ENCODE results near the gene GLYATL1B. TPM values are rescaled to one million over a fixed set of nuclear protein-coding genes. Genes with fewer than 3 reads are reported as not detected.

Gene GLYATL1B
- total and polyA plus RNA-seq, 2 of the 8 experiments (the other 6 are each of a cell fraction or from before 2014, with no cell fraction given), result not detected

DNA sequence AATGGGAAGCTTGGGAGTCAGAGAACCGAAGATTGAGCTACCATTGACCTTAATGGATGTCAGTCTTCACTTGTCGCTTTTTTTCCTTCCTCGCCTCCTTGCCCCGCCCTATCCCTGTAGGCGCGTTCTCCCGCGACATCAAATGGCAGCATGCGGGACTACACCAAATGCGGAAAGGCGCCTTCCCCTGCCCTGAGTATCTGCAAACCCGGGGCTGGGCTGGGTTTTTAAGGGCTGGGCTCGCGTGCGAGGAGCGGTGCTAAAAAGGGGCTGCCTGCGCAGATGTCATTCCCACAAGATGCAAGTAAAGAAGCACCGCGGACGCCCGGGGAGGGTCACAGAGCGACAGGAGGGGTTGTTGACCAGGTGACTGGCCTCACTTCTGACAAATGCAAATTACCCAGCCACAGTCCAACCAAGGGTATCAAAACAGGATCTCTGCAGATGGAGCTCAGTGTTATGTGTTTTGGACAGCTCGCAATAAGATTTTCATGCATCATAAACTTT lies 16.2 kb downstream of the GLYATL1B start:
- Histone ChIP-seq H4K8ac (ENCODE audit: extremely low read depth, insufficient read depth, low read length) (no peak overlapping the region), H4K20me1 (replicated peaks in 1 of 2; ENCODE audit: control insufficient read depth in 1 of 2, insufficient read depth in 2 of 2, low read length in 2 of 2) (no peaks in the 10 kb centered on the region), H4K91ac (replicated peaks; ENCODE audit: insufficient read length, low read length) (no peak overlapping the region), H2AFZ (ENCODE audit: low read length) (peak overlapping the region; percentile 97), H2AK5ac (ENCODE audit: low read depth, low read length) (no peak overlapping the region), H3K23me2 (ENCODE audit: low read depth, low read length) (peaks cover 8% of the 10 kb centered on the region; the same call in 1 of the 2 replicates), H3K36me3 (ENCODE audit: control insufficient read depth in 2 of 4, insufficient read depth in 4 of 4, low read length in 3 of 4) (no peaks in the 10 kb centered on the region), H3K4ac (replicated peaks; ENCODE audit: insufficient read length, low read depth, low read length) (no peak overlapping the region), H3K27me3 (replicated peaks in 1 of 4; ENCODE audit: control insufficient read depth in 3 of 4, extremely low read depth in 1 of 4, insufficient read depth in 3 of 4, low read length in 3 of 4) (peaks cover 0 to 5% (median 2%) of the 10 kb centered on the region in 4 experiments; a peak in 2 of 7 replicates), H3K23ac (ENCODE audit: insufficient read length) (no peak overlapping the region), H3K79me1 (ENCODE audit: low read depth, low read length) (no peaks in the 10 kb centered on the region; the same call in 1 of the 2 replicates), H2BK20ac (ENCODE audit: low read length) (no peak overlapping the region), H3K56ac (replicated peaks; ENCODE audit: insufficient read length, low read depth, low read length) (no peak overlapping the region), H2BK120ac (replicated peaks; ENCODE audit: low read depth, low read length) (no peak overlapping the region), H3K4me2 (ENCODE audit: insufficient read depth in 1 of 2, low read depth in 2 of 2, low read length in 2 of 2) (peak overlapping the region; percentile 71 to 81), H3K9ac (replicated peaks in 1 of 4; ENCODE audit: extremely low read depth in 1 of 4, low read depth in 3 of 4, low read length in 3 of 4) (peak overlapping the region in 3 of 4 experiments; percentile 1 to 48 (median 45); a peak in 3 of 7 replicates), H3K9me3 (ENCODE audit: insufficient read depth in 2 of 2, low read depth in 1 of 2, low read length in 1 of 2) (no peaks in the 10 kb centered on the region), H2BK12ac (ENCODE audit: low read depth, low read length) (no peak overlapping the region), H4K5ac (ENCODE audit: insufficient read length, low read depth, low read length) (no peak overlapping the region), H3K4me3 (ENCODE audit: extremely low read depth in 1 of 4, insufficient read depth in 2 of 4, low read depth in 3 of 4, low read length in 4 of 4) (peak overlapping the region; percentile 42 to 57 (median 45); a peak in 7 of 8 replicates), H3K4me1 (replicated peaks in 1 of 4; ENCODE audit: control insufficient read depth in 3 of 4, insufficient read depth in 4 of 4, low read length in 3 of 4) (peaks cover 0 to 3% (median under 1%) of the 10 kb centered on the region in 4 experiments; a peak in 3 of 7 replicates), H3K18ac (ENCODE audit: extremely low read depth, low read length) (no peak overlapping the region), H3K27ac (ENCODE audit: low read depth, low read length) (no peak overlapping the region), H2BK15ac (ENCODE audit: low read length) (no peak overlapping the region), H3K14ac (ENCODE audit: insufficient read length) (no peak overlapping the region), H3K79me2 (ENCODE audit: control insufficient read depth in 1 of 2, insufficient read depth in 2 of 2, low read length in 2 of 2) (no peaks in the 10 kb centered on the region), H2BK5ac (ENCODE audit: low read depth, low read length) (no peak overlapping the region)
- DNase-seq (ENCODE audit: low read depth in 1 of 2, low spot score in 2 of 2) (peak in 1 of 2 experiments; percentile 84), FAIRE-seq (no peak)
- 10% methylated on average over 18 of the region's 23 CpGs; no CpG with 5 or more reads in 1 of the 2 experiments for WGBS, 2 experiments (ENCODE audit: extremely low coverage in 1 of 2, insufficient coverage in 1 of 2, insufficient read length in 1 of 2, insufficient replicate concordance in 2 of 2, low coverage in 1 of 2, low lambda C conversion rate in 2 of 2, missing lambda C conversion rate in 1 of 2)
- ChIA-PET POLR2A (ENCODE audit: partially characterized antibody) (interaction anchor here (0.6 to 1.4 kb wide), 2 partner anchors 34 to 1241 kb away, joined by 3 read pairs; no protein-coding TSS in a partner anchor), CTCF (ENCODE audit: partially characterized antibody) (interaction anchor here (0.6 to 1.3 kb wide), 7 partner anchors 9 to 196 kb away, joined by 3 to 5 read pairs (median 3); no protein-coding TSS in a partner anchor)
- TF ChIP-seq GTF2F1 (IDR thresholded peaks at IDR 0.05; ENCODE audit: borderline replicate concordance, low read depth, low read length) (no peak), SP4 (IDR thresholded peaks at IDR 0.05; ENCODE audit: low read length) (no peak), CBX8 (IDR thresholded peaks at IDR 0.05; ENCODE audit: borderline replicate concordance, low read depth, low read length) (no peak), EP300 (IDR thresholded peaks at IDR 0.05; ENCODE audit: borderline replicate concordance in 1 of 2, low read depth in 2 of 2, low read length in 2 of 2) (no peak), TAF1 (IDR thresholded peaks at IDR 0.05; ENCODE audit: low read depth, low read length) (peak; percentile 49; the same call in 1 of the 2 replicates), TEAD4 (IDR thresholded peaks at IDR 0.05; ENCODE audit: low read depth, low read length) (no peak), ASH2L (IDR thresholded peaks at IDR 0.05; ENCODE audit: low read length) (no peak), CHD2 (IDR thresholded peaks at IDR 0.05; ENCODE audit: low read length) (peak; percentile 59; the same call in 1 of the 2 replicates), ATF3 (IDR thresholded peaks at IDR 0.05; ENCODE audit: insufficient read depth, low read depth, low read length) (no peak), SAP30 (IDR thresholded peaks at IDR 0.05; ENCODE audit: insufficient read depth, insufficient replicate concordance, low read length) (no peak), RFX5 (IDR thresholded peaks at IDR 0.05; ENCODE audit: borderline replicate concordance, low read depth, low read length) (no peak)

All from H1 (cell line).